Prostate gland (tissue), 2 donors: Measurements from ENCODE around the gene ATP5PB.

Source experiments
- CTCF ChIP-seq, 4 experiments: fragments of 200-600 bp in 2 of 4; fragments of 450-650 bp in 2 of 4; sonication (generic) in 2 of 4; IDR thresholded peaks; 1 replicate in 3 of 4; 2 replicates in 1 of 4; pipeline ENCODE4 v1.5.1; 2016 to 2019; ENCODE audit warnings: antibody characterized with exemption in 4 of 4, mild to moderate bottlenecking in 2 of 4, moderate library complexity in 2 of 4
- POLR2A ChIP-seq: fragments of 450-650 bp; IDR thresholded peaks from one replicate; pipeline ENCODE4 v1.6.1; 2016; ENCODE audit warnings: antibody characterized with exemption, mild to moderate bottlenecking
- POLR2AphosphoS5 ChIP-seq: sonication (generic); formaldehyde crosslinking; IDR thresholded peaks from one replicate; pipeline ENCODE4 v1.6.1; 2017; ENCODE audit warnings: antibody characterized with exemption

- TF ChIP-seq CTCF (IDR thresholded peaks at IDR 0.05), result no peak
- TF ChIP-seq POLR2AphosphoS5, result no peak
- no peak for TF ChIP-seq POLR2A
These were observed 47.2 kb upstream of the ATP5PB start for GRCh38 chr1:111402083-111402482.
